ENCODE measurements around the gene SNED1. TPM values are rescaled to one million over a fixed set of nuclear protein-coding genes. Genes with fewer than 3 reads are reported as not detected.

SNED1 gene
- total RNA-seq, 1 donor from 2014 or later, result 3.9 TPM

- peak; percentile 25 for ATAC-seq
These were observed 38.0 kb upstream of the SNED1 start for GRCh38 chr2:240960309-240960970.

GRCh38 chr2:240960971-240961876 is 37.2 kb upstream of the SNED1 start:
- no peak for ATAC-seq

- no peak for ATAC-seq
These were observed 36.5 kb upstream of the SNED1 start for GRCh38 chr2:240961910-240962299.

- no peak for ATAC-seq
These were observed 35.9 kb upstream of the SNED1 start for GRCh38 chr2:240962300-240963064.

- ATAC-seq, result no peak
These were observed 35.2 kb upstream of the SNED1 start for GRCh38 chr2:240963065-240963867.

GRCh38 chr2:240963868-240964703 is 34.3 kb upstream of the SNED1 start:
- no peak for ATAC-seq

GRCh38 chr2:240964704-240965295 is 33.6 kb upstream of the SNED1 start:
- no peak for ATAC-seq

GRCh38 chr2:240965296-240965904 is 33.0 kb upstream of the SNED1 start:
- no peak for ATAC-seq

GRCh38 chr2:240965905-240966456 is 32.4 kb upstream of the SNED1 start:
- no peak for ATAC-seq

- ATAC-seq, result no peak
These were observed 31.9 kb upstream of the SNED1 start for GRCh38 chr2:240966457-240966905.

- peak; percentile 4 for ATAC-seq
These were observed 31.3 kb upstream of the SNED1 start for GRCh38 chr2:240966906-240967680.

GRCh38 chr2:240967681-240968621 is 30.5 kb upstream of the SNED1 start:
- ATAC-seq, result no peak

GRCh38 chr2:240968731-240969624 is 29.4 kb upstream of the SNED1 start:
- ATAC-seq, result no peak

- no peak for ATAC-seq
These were observed 28.3 kb upstream of the SNED1 start for GRCh38 chr2:240970104-240970503.

GRCh38 chr2:240970816-240971215 is 27.6 kb upstream of the SNED1 start:
- no peak for ATAC-seq

GRCh38 chr2:240972201-240972600 is 26.2 kb upstream of the SNED1 start:
- ATAC-seq, result no peak

Data from esophagus mucosa (tissue), 1 donor.